GM15510 (cell line): ENCODE results near the gene INO80.

Experiments used
- POLR2A ChIP-seq: IDR thresholded peaks from 3 replicates; pipeline ENCODE4 v1.6.1; 2011; ENCODE audit warnings: borderline replicate concordance; ENCODE audit not compliant: insufficient read length; ENCODE audit errors: extremely low read depth

INO80 gene

DNA sequence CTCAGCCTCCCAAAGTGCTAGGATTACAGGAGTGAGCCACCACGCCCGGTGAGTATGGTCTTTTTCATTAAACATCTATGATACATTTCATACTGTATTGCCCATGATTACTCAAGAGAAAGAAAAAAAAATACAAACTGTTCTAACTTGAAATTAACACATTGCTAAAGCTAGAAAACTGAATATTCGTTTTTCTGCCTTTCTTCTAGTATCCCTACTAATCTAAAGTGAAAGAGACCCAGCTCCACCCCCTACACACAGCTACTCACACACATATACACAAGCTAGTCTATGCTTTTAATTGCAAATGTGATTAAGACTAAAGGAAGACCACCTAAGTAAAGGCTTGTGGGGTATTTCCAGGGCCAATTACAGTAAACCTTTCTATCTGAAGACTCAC is 43.1 kb downstream of the INO80 start:
- TF ChIP-seq POLR2A: no peak

- no peak for TF ChIP-seq POLR2A
These were observed 44.1 kb downstream of the INO80 start for GRCh38 chr15:41072013-41072412.

DNA sequence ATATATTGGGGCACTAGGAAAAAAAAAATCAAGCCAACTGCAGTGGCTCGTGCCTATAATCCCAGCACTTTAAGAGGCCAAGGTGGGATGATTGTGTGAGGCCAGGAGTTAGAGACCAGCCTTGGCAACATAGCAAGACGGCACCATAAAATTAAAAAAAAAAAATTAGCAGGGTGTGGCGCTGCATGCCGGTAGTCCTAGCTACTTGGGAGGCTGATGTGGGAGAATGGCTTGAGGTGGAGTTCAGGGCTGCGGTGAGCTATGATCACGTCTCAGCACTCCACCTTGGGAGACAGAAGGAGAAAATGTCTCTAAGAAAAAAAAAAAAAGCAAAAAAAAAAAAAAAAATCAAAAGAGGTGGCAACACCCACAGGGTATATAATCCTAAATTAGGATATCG is 49.6 kb downstream of the INO80 start:
- TF ChIP-seq POLR2A: no peak

DNA sequence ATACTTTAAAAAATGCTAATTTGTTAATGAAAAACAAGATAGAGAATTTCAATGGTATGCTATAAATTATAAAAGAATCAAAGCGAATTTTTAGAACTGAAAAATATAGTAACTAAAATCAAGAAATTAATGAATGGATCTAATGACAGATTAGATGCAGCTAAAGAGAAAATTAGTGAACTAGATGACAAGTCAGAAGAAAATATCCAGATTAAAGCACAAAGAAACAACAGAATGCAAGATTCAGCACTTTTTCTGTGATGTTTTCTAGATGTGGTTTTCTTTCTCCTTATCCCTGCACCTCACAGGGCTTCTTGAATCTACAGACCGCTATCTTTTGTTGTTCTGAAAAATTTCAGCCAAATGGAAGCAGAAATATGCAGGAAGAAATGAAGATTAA is 54.4 kb downstream of the INO80 start:
- TF ChIP-seq POLR2A: no peak

- TF ChIP-seq POLR2A: no peak
These were observed 55.6 kb downstream of the INO80 start for GRCh38 chr15:41060505-41060904.

DNA sequence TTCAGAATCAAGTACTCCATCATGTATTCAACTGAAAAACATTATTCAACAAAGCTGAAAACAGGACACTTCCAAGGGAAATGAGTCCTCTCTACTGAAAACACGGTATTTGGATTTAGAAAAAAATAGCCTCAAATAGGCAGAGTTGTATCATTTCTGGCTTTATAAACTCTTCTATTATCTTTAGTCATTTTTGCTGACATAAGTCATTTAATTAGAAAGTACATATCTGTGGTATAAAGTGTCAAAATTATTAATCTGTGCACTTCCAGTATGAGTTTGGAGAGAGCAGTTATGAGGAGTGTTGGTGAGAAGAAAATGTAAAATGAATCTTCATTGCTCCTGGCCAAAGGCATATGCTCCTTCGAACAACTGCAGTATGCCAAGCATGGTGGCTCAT is 59.3 kb downstream of the INO80 start:
- no peak for TF ChIP-seq POLR2A

GRCh38 chr15:41055706-41056105 is 60.4 kb downstream of the INO80 start:
- no peak for TF ChIP-seq POLR2A

GRCh38 chr15:41051139-41051538 is 64.9 kb downstream of the INO80 start:
- TF ChIP-seq POLR2A: no peak

- TF ChIP-seq POLR2A: no peak
These were observed 67.2 kb downstream of the INO80 start for GRCh38 chr15:41048852-41049251.

DNA sequence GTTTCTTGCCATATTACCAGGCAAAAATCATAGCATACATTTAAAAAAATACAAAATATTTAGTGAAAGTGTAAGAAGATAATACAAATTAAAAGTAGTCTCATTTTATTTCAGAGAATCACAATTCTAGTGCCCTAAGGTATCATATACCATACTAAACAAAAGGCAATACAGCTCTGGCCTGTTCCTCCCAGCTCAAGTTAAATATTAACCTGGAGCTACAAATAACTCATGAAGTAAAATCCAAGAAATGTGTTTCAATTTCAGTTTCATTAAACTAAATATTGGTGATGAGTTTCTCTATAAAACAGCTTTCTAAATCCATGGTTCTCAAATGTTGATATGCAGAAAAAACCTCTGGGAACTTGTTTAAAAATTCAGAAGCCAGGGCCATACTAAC is 67.7 kb downstream of the INO80 start:
- no peak for TF ChIP-seq POLR2A

GRCh38 chr15:41047474-41047873 is 68.6 kb downstream of the INO80 start:
- no peak for TF ChIP-seq POLR2A

DNA sequence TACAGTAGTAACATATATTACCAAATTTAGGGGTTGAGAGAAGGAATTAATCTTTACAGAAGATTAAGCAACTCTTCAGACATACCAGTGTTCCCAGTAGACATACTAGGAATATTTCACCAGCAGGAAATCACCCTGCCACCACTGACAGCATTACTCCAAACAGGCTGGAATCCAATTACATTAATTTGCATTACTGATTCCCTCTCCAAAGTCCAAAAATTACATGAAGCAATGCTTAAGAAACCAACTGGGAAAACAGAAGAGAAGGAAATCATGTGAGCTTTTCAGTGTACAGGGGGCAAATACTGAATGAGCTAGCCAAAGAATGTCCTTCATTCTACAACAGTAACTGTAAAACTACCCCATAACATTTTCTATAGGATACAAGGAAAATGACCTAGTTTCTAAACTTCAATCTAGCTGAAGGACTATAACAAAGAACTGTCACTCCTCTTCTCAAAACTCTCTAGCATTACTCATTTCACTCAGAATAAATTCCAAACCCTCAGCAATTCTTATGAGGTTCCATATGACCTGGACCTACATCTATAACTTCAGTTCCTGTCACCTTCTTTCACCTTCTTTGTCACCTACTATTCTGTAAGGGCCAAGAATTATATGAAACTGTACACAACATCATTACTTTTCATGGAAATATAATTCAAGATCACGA is 72.7 kb downstream of the INO80 start:
- TF ChIP-seq POLR2A: no peak

DNA sequence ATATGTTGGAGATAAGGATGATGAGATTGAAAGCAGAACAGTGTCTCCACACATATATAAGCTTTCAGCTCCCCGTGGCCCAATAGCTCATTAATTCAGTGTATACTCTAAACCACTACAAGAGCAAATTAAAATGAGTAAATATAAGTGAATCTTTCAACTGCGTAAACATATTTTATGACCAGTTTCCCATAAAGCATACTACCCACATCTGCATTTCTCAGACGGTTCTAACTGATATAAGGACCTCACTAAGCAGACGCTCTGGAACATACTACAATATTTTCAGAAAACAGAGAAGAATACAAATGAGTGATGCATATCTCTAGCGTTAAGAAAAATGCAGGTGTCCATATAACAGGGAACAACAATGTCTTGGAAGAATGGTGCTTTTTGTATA is 73.2 kb downstream of the INO80 start:
- TF ChIP-seq POLR2A: no peak

DNA sequence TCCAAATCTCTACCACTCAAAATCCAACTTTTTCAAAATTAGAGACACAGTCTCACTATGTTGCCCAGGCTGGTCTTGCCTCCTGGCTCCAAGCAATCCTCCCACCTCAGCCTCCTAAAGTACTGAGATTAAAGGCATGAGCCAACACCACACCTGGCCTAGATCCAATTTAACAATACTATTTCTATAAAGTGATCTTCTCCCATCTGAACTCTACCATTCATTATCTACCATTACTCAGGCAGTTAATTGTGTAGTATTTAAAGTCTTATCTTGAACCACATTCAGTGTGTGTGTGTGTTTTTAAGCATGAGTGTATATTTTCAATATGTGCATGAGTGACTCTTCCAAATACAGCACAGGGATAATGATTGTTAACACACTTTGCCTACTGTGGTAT is 77.0 kb downstream of the INO80 start:
- no peak for TF ChIP-seq POLR2A

- no peak for TF ChIP-seq POLR2A
These were observed 84.1 kb downstream of the INO80 start for GRCh38 chr15:41032079-41032328.

GRCh38 chr15:41031232-41032078 is 84.6 kb downstream of the INO80 start:
- TF ChIP-seq POLR2A: no peak

- TF ChIP-seq POLR2A: no peak
These were observed 87.2 kb downstream of the INO80 start for GRCh38 chr15:41028853-41029252.

DNA sequence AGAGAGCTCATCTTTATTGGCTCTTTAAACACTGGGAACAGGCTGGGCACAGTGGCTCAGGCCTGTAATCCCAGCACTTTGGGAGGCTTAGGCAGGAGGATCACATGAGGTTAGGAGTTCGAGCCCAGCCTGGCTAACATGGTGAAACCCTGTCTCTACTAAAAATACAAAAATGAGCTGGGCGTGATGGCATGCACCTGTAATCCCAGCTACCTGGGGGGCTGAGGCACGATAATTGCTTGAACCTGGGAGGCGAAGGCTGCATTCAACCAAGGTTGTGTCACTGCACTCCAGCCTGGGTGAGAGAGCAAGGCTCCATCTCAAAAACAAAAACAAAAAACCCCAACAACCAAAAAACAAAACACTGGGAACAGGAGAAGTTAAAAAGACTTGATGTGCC is 90.7 kb downstream of the INO80 start:
- TF ChIP-seq POLR2A: no peak

GRCh38 chr15:41024885-41025284 is 91.2 kb downstream of the INO80 start:
- no peak for TF ChIP-seq POLR2A
